HepG2 (cell line): Measurements from ENCODE around the gene TIPRL. TPM values are rescaled to one million over a fixed set of nuclear protein-coding genes. Genes with fewer than 3 reads are reported as not detected.
A peak's percentile ranks its signal among the peaks of the same experiment; 100 is the strongest.

Experiments
- AGO1 ChIP-seq: fragments of 200-400 bp; formaldehyde crosslinking; IDR thresholded peaks from 2 replicates; pipeline ENCODE4 v1.6.1; 2017; ENCODE audit warnings: mild to moderate bottlenecking, low read depth, low read length, moderate library complexity; ENCODE audit not compliant: poor library complexity, severe bottlenecking
- MTF1 ChIP-seq: sonication (generic); formaldehyde crosslinking; IDR thresholded peaks from 2 replicates; pipeline ENCODE4 v1.5.0; 2020; ENCODE audit warnings: missing genetic modification reagents
- RFX3 ChIP-seq: IDR thresholded peaks from 2 replicates; pipeline ENCODE4 v1.6.1; 2016; ENCODE audit warnings: missing biosample characterization, missing genetic modification reagents
- RORA ChIP-seq: sonication (generic); formaldehyde crosslinking; IDR thresholded peaks from 2 replicates; pipeline ENCODE4 v1.5.0; 2020; ENCODE audit warnings: mild to moderate bottlenecking, missing genetic modification reagents, moderate library complexity
- SIX4 ChIP-seq: sonication (generic); formaldehyde crosslinking; IDR thresholded peaks from 2 replicates; pipeline ENCODE4 v1.4.0; 2020; ENCODE audit warnings: missing genetic modification reagents
- TBX3 ChIP-seq: fragments of 450-650 bp; IDR thresholded peaks from 2 replicates; pipeline ENCODE4 v1.6.1; 2017; ENCODE audit warnings: antibody characterized with exemption, mild to moderate bottlenecking, inconsistent platforms, borderline replicate concordance
- ZNF451 ChIP-seq: sonication (generic); formaldehyde crosslinking; IDR thresholded peaks from 2 replicates; pipeline ENCODE4 v1.5.0; 2020; ENCODE audit warnings: mild to moderate bottlenecking, missing genetic modification reagents
- ZNF703 ChIP-seq: sonication (generic); formaldehyde crosslinking; IDR thresholded peaks from 2 replicates; pipeline ENCODE4 v1.5.1; 2020; ENCODE audit warnings: missing genetic modification reagents, mild to moderate bottlenecking, moderate library complexity, borderline replicate concordance
- polyA plus RNA-seq, 8 experiments: library from polyadenylated mRNA; depleted of rRNA in 3 of 8; stranded (reverse) in 7 of 8; unstranded in 1 of 8; fragments of >200 nt; fragmentation: Illumina TruSeq in 4 of 8; extraction: Trizol in 4 of 8; gene quantifications; 2 replicates each; pipeline versions ENCODE4 v1.2.1 to v1.2.3, GENCODE V29; 2011 to 2016; ENCODE audit warnings: low read depth in 4 of 8, missing spikeins in 1 of 8, mixed read lengths in 1 of 8; ENCODE audit not compliant: insufficient read depth in 1 of 8
- total RNA-seq, 5 experiments: library from RNA; depleted of rRNA; stranded (reverse); fragments of >200 nt; fragmentation: Illumina TruSeq; extraction: Trizol; gene quantifications; 2 replicates each; pipeline ENCODE4 v1.2.3, GENCODE V29; 2016; ENCODE audit warnings: low read depth in 1 of 5
- TF ChIP-seq, protein P1 (sequence below): sonication (generic); formaldehyde crosslinking; IDR thresholded peaks from 2 replicates; pipeline ENCODE4 v1.5.0; 2020; ENCODE audit warnings: missing genetic modification reagents
- TF ChIP-seq, protein P2 (sequence below): sonication (generic); formaldehyde crosslinking; IDR thresholded peaks from 2 replicates; pipeline ENCODE4 v1.5.1; 2020; ENCODE audit warnings: mild to moderate bottlenecking, missing genetic modification reagents, borderline replicate concordance
- TF ChIP-seq, protein P3 (sequence below): sonication (generic); formaldehyde crosslinking; IDR thresholded peaks from 2 replicates; pipeline ENCODE4 v1.5.0; 2020; ENCODE audit warnings: missing genetic modification reagents, mild to moderate bottlenecking, borderline replicate concordance
- TF ChIP-seq, protein P4 (sequence below): sonication (generic); formaldehyde crosslinking; IDR thresholded peaks from 2 replicates; pipeline ENCODE4 v1.4.0; 2020; ENCODE audit warnings: mild to moderate bottlenecking, low read depth, missing genetic modification reagents
- TF ChIP-seq, protein P5 (sequence below): sonication (generic); formaldehyde crosslinking; IDR thresholded peaks from 2 replicates; pipeline ENCODE4 v1.5.1; 2020; ENCODE audit warnings: missing genetic modification reagents, mild to moderate bottlenecking, borderline replicate concordance

TIPRL gene
- total and polyA plus RNA-seq, 2 of the 13 experiments (the other 11 are each of a cell fraction or from before 2014, with no cell fraction given), result 10.1 to 22.8 TPM

DNA sequence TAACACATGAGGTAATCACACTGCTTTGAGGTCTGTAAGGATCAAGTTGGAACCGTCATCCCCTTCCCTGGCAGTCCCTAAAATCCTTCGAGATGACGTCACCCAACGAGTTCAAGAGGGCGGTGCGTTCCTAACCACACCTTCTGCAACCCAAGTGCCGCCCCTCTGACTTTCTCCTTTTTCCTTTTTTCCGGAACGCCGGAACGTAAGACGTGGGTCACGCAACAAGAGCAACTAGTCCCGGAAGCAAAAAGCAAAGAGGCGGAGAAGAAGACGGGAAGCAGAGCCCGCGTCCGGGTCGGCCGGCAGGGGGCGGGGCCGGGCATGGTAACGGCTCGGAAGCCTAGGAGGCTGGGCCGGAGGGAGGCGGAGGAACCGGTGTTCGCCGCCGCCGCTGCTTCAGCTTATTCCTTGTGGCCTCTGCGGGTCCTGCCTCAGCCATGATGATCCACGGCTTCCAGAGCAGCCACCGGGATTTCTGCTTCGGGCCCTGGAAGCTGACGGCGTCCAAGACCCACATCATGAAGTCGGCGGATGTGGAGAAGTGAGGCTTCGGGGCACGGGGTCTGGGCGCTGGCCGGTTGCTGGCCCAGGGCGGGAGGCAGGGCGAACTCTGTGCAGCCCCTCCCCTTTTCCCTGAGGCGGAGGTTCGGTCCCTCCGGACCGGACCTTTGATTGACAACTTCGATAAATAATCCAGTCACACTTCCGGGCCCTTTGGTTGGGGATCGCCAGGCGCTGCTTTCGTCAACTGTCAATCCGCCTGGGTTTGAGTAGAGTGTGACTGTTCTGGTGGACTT lies at the start of gene TIPRL (continued):
- TF ChIP-seq, protein P1, sequence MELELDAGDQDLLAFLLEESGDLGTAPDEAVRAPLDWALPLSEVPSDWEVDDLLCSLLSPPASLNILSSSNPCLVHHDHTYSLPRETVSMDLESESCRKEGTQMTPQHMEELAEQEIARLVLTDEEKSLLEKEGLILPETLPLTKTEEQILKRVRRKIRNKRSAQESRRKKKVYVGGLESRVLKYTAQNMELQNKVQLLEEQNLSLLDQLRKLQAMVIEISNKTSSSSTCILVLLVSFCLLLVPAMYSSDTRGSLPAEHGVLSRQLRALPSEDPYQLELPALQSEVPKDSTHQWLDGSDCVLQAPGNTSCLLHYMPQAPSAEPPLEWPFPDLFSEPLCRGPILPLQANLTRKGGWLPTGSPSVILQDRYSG (CRISPR knock-in tag), result no peak
- TF ChIP-seq, protein P2, sequence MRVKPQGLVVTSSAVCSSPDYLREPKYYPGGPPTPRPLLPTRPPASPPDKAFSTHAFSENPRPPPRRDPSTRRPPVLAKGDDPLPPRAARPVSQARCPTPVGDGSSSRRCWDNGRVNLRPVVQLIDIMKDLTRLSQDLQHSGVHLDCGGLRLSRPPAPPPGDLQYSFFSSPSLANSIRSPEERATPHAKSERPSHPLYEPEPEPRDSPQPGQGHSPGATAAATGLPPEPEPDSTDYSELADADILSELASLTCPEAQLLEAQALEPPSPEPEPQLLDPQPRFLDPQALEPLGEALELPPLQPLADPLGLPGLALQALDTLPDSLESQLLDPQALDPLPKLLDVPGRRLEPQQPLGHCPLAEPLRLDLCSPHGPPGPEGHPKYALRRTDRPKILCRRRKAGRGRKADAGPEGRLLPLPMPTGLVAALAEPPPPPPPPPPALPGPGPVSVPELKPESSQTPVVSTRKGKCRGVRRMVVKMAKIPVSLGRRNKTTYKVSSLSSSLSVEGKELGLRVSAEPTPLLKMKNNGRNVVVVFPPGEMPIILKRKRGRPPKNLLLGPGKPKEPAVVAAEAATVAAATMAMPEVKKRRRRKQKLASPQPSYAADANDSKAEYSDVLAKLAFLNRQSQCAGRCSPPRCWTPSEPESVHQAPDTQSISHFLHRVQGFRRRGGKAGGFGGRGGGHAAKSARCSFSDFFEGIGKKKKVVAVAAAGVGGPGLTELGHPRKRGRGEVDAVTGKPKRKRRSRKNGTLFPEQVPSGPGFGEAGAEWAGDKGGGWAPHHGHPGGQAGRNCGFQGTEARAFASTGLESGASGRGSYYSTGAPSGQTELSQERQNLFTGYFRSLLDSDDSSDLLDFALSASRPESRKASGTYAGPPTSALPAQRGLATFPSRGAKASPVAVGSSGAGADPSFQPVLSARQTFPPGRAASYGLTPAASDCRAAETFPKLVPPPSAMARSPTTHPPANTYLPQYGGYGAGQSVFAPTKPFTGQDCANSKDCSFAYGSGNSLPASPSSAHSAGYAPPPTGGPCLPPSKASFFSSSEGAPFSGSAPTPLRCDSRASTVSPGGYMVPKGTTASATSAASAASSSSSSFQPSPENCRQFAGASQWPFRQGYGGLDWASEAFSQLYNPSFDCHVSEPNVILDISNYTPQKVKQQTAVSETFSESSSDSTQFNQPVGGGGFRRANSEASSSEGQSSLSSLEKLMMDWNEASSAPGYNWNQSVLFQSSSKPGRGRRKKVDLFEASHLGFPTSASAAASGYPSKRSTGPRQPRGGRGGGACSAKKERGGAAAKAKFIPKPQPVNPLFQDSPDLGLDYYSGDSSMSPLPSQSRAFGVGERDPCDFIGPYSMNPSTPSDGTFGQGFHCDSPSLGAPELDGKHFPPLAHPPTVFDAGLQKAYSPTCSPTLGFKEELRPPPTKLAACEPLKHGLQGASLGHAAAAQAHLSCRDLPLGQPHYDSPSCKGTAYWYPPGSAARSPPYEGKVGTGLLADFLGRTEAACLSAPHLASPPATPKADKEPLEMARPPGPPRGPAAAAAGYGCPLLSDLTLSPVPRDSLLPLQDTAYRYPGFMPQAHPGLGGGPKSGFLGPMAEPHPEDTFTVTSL (CRISPR knock-in tag), result peak; percentile 77; the same call in 1 of the 2 replicates
- no peak for TF ChIP-seq ZNF703 (CRISPR knock-in tag)
- TF ChIP-seq, protein P3, sequence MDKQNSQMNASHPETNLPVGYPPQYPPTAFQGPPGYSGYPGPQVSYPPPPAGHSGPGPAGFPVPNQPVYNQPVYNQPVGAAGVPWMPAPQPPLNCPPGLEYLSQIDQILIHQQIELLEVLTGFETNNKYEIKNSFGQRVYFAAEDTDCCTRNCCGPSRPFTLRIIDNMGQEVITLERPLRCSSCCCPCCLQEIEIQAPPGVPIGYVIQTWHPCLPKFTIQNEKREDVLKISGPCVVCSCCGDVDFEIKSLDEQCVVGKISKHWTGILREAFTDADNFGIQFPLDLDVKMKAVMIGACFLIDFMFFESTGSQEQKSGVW, result no peak
- TF ChIP-seq, protein P4, sequence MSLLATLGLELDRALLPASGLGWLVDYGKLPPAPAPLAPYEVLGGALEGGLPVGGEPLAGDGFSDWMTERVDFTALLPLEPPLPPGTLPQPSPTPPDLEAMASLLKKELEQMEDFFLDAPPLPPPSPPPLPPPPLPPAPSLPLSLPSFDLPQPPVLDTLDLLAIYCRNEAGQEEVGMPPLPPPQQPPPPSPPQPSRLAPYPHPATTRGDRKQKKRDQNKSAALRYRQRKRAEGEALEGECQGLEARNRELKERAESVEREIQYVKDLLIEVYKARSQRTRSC (CRISPR knock-in tag), result no peak
- TF ChIP-seq, protein P5, sequence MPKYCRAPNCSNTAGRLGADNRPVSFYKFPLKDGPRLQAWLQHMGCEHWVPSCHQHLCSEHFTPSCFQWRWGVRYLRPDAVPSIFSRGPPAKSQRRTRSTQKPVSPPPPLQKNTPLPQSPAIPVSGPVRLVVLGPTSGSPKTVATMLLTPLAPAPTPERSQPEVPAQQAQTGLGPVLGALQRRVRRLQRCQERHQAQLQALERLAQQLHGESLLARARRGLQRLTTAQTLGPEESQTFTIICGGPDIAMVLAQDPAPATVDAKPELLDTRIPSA (CRISPR knock-in tag), result no peak
- no peak for TF ChIP-seq RFX3
- no peak for TF ChIP-seq MTF1 (CRISPR knock-in tag)
- TF ChIP-seq ZNF451 (CRISPR knock-in tag), result no peak
- no peak; the same call in 1 of the 2 replicates for TF ChIP-seq TBX3
- TF ChIP-seq RORA (CRISPR knock-in tag), result no peak
- TF ChIP-seq AGO1, result no peak
- TF ChIP-seq SIX4 (CRISPR knock-in tag), result no peak
